ENCODE data around the gene ROR2.
"Not testable (repeated sequence)": the region's sequence is repeated elsewhere in the genome, so short reads cannot be mapped to it uniquely, and the experiment has no call there.

The ROR2 gene

GRCh38 chr9:91518462-91518861 lies 431.6 kb downstream of the ROR2 start:
- TF ChIP-seq, protein P1, sequence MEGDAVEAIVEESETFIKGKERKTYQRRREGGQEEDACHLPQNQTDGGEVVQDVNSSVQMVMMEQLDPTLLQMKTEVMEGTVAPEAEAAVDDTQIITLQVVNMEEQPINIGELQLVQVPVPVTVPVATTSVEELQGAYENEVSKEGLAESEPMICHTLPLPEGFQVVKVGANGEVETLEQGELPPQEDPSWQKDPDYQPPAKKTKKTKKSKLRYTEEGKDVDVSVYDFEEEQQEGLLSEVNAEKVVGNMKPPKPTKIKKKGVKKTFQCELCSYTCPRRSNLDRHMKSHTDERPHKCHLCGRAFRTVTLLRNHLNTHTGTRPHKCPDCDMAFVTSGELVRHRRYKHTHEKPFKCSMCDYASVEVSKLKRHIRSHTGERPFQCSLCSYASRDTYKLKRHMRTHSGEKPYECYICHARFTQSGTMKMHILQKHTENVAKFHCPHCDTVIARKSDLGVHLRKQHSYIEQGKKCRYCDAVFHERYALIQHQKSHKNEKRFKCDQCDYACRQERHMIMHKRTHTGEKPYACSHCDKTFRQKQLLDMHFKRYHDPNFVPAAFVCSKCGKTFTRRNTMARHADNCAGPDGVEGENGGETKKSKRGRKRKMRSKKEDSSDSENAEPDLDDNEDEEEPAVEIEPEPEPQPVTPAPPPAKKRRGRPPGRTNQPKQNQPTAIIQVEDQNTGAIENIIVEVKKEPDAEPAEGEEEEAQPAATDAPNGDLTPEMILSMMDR (IDR thresholded peaks at IDR 0.05; ENCODE audit: low read depth, low read length) = no peak
- no peak for DNase-seq (ENCODE audit: extremely low read depth, low read depth)

- TF ChIP-seq, protein P1 (IDR thresholded peaks at IDR 0.05; ENCODE audit: low read depth, low read length) = no peak
- no peak for DNase-seq (ENCODE audit: extremely low read depth, low read depth)
These were observed 432.2 kb downstream of the ROR2 start for GRCh38 chr9:91517801-91518200.

GRCh38 chr9:91517332-91517731 lies 432.7 kb downstream of the ROR2 start:
- DNase-seq (ENCODE audit: extremely low read depth, low read depth) = not testable (repeated sequence)

DNA sequence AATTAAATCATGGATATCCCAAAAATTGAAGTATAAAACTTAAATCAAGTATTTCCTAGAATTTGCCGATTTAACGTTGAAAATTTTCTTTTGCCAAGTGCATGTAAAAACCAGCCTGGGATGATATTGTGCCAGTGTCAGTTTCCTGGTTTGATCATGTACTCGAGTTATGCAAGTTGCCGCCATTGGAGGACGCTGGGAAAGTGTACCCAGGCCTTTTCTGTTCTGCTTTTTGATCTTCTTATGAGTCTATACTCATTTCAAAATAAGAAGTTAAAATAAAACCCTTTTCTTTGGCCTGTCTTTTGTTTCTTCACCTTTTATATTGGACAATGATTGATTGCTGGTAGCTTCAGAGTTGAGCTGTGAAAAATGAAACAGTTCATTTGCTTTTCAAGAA lies 433.3 kb downstream of the ROR2 start:
- TF ChIP-seq, protein P1 (IDR thresholded peaks at IDR 0.05; ENCODE audit: low read depth, low read length) = no peak
- no peak for DNase-seq (ENCODE audit: extremely low read depth, low read depth)

DNA sequence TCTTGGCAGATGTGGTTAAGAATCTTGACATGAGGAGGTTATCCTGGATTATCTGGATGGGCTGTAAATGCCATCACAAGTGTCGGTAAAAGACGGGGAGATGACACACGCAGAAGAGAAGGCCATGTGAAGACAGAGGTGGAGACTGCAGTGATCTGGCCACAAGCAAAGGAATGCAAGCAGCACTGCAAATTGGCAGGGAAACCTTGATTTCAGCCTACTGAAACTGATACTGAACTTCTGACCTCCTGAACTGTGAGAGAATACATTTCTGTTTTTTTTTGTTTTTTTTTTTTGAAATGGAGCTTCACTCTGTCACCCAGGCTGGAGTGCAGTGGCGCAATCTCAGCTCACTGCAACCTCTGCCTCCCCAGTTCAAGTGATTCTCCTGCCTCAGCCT lies 433.9 kb downstream of the ROR2 start:
- DNase-seq (ENCODE audit: extremely low read depth, low read depth) = no peak
- TF ChIP-seq, protein P1 (IDR thresholded peaks at IDR 0.05; ENCODE audit: low read depth, low read length) = no peak

GRCh38 chr9:91515074-91515687 lies 434.8 kb downstream of the ROR2 start:
- DNase-seq (ENCODE audit: extremely low read depth, low read depth) = no peak
- TF ChIP-seq, protein P1 (IDR thresholded peaks at IDR 0.05; ENCODE audit: low read depth, low read length) = no peak

Data from AG09319 (cell line).